ENCODE results near the gene RARA.
"Not testable (repeated sequence)": the region's sequence is repeated elsewhere in the genome, so short reads cannot be mapped to it uniquely, and the experiment has no call there.

Gene RARA

DNA sequence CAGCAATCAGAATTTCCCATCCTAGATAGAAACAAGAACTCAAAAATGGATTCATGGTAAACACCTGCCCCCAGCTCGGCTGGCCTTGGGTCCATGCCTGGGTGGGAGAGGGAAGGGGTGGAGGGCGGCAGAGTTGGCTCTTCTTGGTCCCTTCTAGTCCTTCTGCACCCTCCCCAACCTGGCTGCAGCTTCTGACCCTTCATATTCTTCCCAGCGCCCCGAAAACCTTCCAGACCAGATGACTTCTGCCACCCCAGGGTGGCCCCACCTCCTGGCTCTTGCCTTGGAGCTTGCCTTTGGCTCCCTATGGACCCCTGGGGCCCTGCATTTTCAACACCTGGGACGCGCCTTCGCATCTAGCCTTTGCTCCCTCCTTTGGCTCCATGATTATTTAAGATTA, 60.9 kb downstream of the RARA start:
- H3K4me3 ChIP-seq (IDR thresholded peaks at IDR 0.05; ENCODE audit: insufficient read depth, low read depth, low read length), result no peak overlapping the region

GRCh38 chr17:40371261-40371929, 62.4 kb downstream of the RARA start:
- no peaks in the 10 kb centered on the region for H3K36me3 ChIP-seq (ENCODE audit: insufficient read depth)
- H3K4me2 ChIP-seq, result no peak overlapping the region
- H3K4me3 ChIP-seq (IDR thresholded peaks at IDR 0.05; ENCODE audit: insufficient read depth, low read depth, low read length), result no peak overlapping the region
- no peak overlapping the region for H3K27ac ChIP-seq
- H3K27me3 ChIP-seq (ENCODE audit: insufficient read depth, low read depth), result no peaks in the 10 kb centered on the region
- TF ChIP-seq CTCF (conservative IDR thresholded peaks at IDR 0.05; ENCODE audit: low read depth, low read length), result no peak
- no peak overlapping the region for H3K9ac ChIP-seq
- H3K4me1 ChIP-seq (ENCODE audit: low read depth, poor library complexity, severe bottlenecking), result peaks cover 18% of the 10 kb centered on the region
- H2AFZ ChIP-seq (ENCODE audit: low read depth), result no peak overlapping the region
- H4K20me1 ChIP-seq (ENCODE audit: insufficient read depth), result no peaks in the 10 kb centered on the region
- H3K79me2 ChIP-seq (ENCODE audit: insufficient read depth, low read depth), result no peaks in the 10 kb centered on the region

More for the DNA sequence above, 60.9 kb downstream of the RARA start:
- TF ChIP-seq CTCF (conservative IDR thresholded peaks at IDR 0.05; ENCODE audit: low read depth, low read length), result no peak
- Histone ChIP-seq H2AFZ (ENCODE audit: low read depth) (no peak overlapping the region), H3K27ac (no peak overlapping the region), H4K20me1 (ENCODE audit: insufficient read depth) (no peaks in the 10 kb centered on the region), H3K79me2 (ENCODE audit: insufficient read depth, low read depth) (no peaks in the 10 kb centered on the region), H3K36me3 (ENCODE audit: insufficient read depth) (no peaks in the 10 kb centered on the region), H3K27me3 (ENCODE audit: insufficient read depth, low read depth) (no peaks in the 10 kb centered on the region), H3K9ac (no peak overlapping the region), H3K4me1 (ENCODE audit: low read depth, poor library complexity, severe bottlenecking) (peaks cover 18% of the 10 kb centered on the region), H3K4me2 (no peak overlapping the region)

- Histone ChIP-seq H3K27ac (no peak overlapping the region), H4K20me1 (ENCODE audit: insufficient read depth) (no peaks in the 10 kb centered on the region), H3K4me3 (IDR thresholded peaks at IDR 0.05; ENCODE audit: insufficient read depth, low read depth, low read length) (no peak overlapping the region), H3K4me1 (ENCODE audit: low read depth, poor library complexity, severe bottlenecking) (peaks cover 18% of the 10 kb centered on the region), H2AFZ (ENCODE audit: low read depth) (no peak overlapping the region), H3K79me2 (ENCODE audit: insufficient read depth, low read depth) (no peaks in the 10 kb centered on the region), H3K36me3 (ENCODE audit: insufficient read depth) (no peaks in the 10 kb centered on the region), H3K9ac (no peak overlapping the region), H3K4me2 (peak overlapping the region; percentile 5; the same call in 1 of the 2 replicates), H3K27me3 (ENCODE audit: insufficient read depth, low read depth) (no peaks in the 10 kb centered on the region)
- no peak for TF ChIP-seq CTCF (conservative IDR thresholded peaks at IDR 0.05; ENCODE audit: low read depth, low read length)
Observed at GRCh38 chr17:40372031-40372430, 63.1 kb downstream of the RARA start.

- not testable (repeated sequence) for H3K9ac ChIP-seq; H2AFZ ChIP-seq (ENCODE audit: low read depth); H3K4me3 ChIP-seq (IDR thresholded peaks at IDR 0.05; ENCODE audit: insufficient read depth, low read depth, low read length); H3K36me3 ChIP-seq (ENCODE audit: insufficient read depth); H4K20me1 ChIP-seq (ENCODE audit: insufficient read depth); H3K27ac ChIP-seq; H3K27me3 ChIP-seq (ENCODE audit: insufficient read depth, low read depth); H3K79me2 ChIP-seq (ENCODE audit: insufficient read depth, low read depth)
- peaks cover 18% of the 10 kb centered on the region for H3K4me1 ChIP-seq (ENCODE audit: low read depth, poor library complexity, severe bottlenecking)
- peak overlapping the region; percentile 5; the same call in 1 of the 2 replicates for H3K4me2 ChIP-seq
Observed at GRCh38 chr17:40372644-40373043, 63.7 kb downstream of the RARA start.

- Histone ChIP-seq H2AFZ (ENCODE audit: low read depth) (no peak overlapping the region), H3K27ac (no peak overlapping the region), H3K27me3 (ENCODE audit: insufficient read depth, low read depth) (no peaks in the 10 kb centered on the region), H3K4me2 (no peak overlapping the region), H3K36me3 (ENCODE audit: insufficient read depth) (no peaks in the 10 kb centered on the region), H3K9ac (no peak overlapping the region), H4K20me1 (ENCODE audit: insufficient read depth) (no peaks in the 10 kb centered on the region), H3K4me3 (IDR thresholded peaks at IDR 0.05; ENCODE audit: insufficient read depth, low read depth, low read length) (no peak overlapping the region), H3K79me2 (ENCODE audit: insufficient read depth, low read depth) (no peaks in the 10 kb centered on the region), H3K4me1 (ENCODE audit: low read depth, poor library complexity, severe bottlenecking) (peaks cover 18% of the 10 kb centered on the region)
- TF ChIP-seq CTCF (conservative IDR thresholded peaks at IDR 0.05; ENCODE audit: low read depth, low read length), result no peak
Observed at GRCh38 chr17:40373324-40373723, 64.3 kb downstream of the RARA start.

Measured in KMS-11 (cell line).